Muscle of leg (tissue), 11 donors: ENCODE results near the gene POLR1B. TPM values are rescaled to one million over a fixed set of nuclear protein-coding genes. Genes with fewer than 3 reads are reported as not detected.

Source experiments
- DNase-seq: peaks from one replicate; pipeline ENCODE4 v3.0.0; 2013
- H3K27ac ChIP-seq: one replicate; pipeline ENCODE4 v1.5.1; 2013; ENCODE audit warnings: mild to moderate bottlenecking, low read length, control low read depth
- H3K27me3 ChIP-seq: one replicate; pipeline ENCODE4 v1.6.1; 2013; ENCODE audit warnings: low read length; ENCODE audit not compliant: control insufficient read depth, insufficient read depth
- H3K36me3 ChIP-seq: one replicate; pipeline ENCODE4 v1.6.1; 2013; ENCODE audit warnings: low read length; ENCODE audit not compliant: control insufficient read depth, insufficient read depth
- H3K4me1 ChIP-seq: one replicate; pipeline ENCODE4 v1.6.1; 2013; ENCODE audit warnings: low read length; ENCODE audit not compliant: control insufficient read depth, insufficient read depth
- H3K4me3 ChIP-seq: one replicate; pipeline ENCODE4 v1.5.1; 2013; ENCODE audit warnings: low read length, control low read depth
- H3K9me3 ChIP-seq: replicated peaks from 2 replicates; pipeline ENCODE4 v1.6.1; 2013; ENCODE audit warnings: low read depth, low read length; ENCODE audit not compliant: control insufficient read depth
- WGBS: methylation state at CpG from one replicate; pipeline ENCODE4 v1.1.5; 2013; ENCODE audit warnings: missing lambda C conversion rate; ENCODE audit not compliant: insufficient coverage; 5-methylcytosine and 5-hydroxymethylcytosine counted together
- polyA plus RNA-seq, 8 donors: library from polyadenylated mRNA; unstranded; fragments of 120-200 nt; gene quantifications; one replicate each; pipeline versions ENCODE4 v1.2.1 to v1.2.3, GENCODE V29; 2013; ENCODE audit warnings: inconsistent platforms in 1 of 8, low replicate concordance in 1 of 8; ENCODE audit not compliant: insufficient read length in 8 of 8, insufficient read depth in 1 of 8
- total RNA-seq: library from RNA; stranded (reverse); fragments of 120-200 nt; gene quantifications from one replicate; pipeline ENCODE4 v1.2.4, GENCODE V29; 2013

The POLR1B gene
- total and polyA plus RNA-seq, 9 donors, result 10.8 to 18.7 (median 13.6) TPM

DNA sequence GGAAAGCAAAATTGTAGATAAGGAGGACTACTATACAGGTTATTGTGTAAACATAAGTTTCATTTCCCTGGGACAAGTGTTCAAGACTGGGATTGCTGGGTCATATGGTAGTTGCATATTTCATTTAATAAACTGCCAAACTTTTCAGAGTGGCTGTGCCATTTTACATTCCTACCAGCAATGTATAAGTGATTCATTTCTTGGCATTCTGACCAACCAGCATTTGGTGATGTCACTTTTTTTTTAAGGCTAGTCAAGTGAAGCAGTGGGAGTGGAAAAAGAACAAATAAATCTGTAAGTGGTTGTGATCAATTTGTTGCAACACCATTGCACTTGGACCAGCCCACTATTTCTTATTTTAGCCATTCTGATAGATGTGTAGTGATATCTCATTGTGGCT, 37.0 kb downstream of the POLR1B start:
- no peak overlapping the region for H3K27ac ChIP-seq
- no peaks in the 10 kb centered on the region for H3K9me3 ChIP-seq
- H3K4me1 ChIP-seq, result peaks cover 6% of the 10 kb centered on the region
- H3K27me3 ChIP-seq, result no peaks in the 10 kb centered on the region
- no peak overlapping the region for H3K4me3 ChIP-seq
- peaks cover 15% of the 10 kb centered on the region for H3K36me3 ChIP-seq
- DNase-seq, result peak; percentile 66

DNA sequence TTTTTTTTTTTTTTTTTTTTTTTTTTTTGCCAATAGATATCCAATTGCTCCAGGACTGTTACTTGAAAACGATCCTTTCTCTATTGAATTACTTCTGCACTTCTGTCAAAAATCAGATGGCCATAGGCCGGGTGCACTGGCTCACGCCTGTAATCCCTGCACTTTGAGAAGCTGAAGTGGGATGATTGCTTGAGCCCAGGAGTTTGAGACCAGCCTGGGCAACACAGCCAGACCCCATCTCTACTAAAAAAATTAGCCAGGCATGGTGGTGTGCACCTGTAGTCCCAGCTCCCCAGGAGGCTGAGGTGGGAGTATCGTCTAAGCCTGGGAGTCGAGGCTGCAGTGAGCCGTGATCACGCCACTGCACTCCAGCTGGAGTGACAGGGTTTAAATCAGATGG, 37.8 kb downstream of the POLR1B start:
- H3K27ac ChIP-seq, result no peak overlapping the region
- H3K36me3 ChIP-seq, result peaks cover 9% of the 10 kb centered on the region
- no peaks in the 10 kb centered on the region for H3K27me3 ChIP-seq
- H3K4me1 ChIP-seq, result peaks cover 10% of the 10 kb centered on the region
- no peak for DNase-seq
- H3K9me3 ChIP-seq, result no peaks in the 10 kb centered on the region
- H3K4me3 ChIP-seq, result no peak overlapping the region
- WGBS, result no CpG with 5 or more reads among the region's 7 CpGs

DNA sequence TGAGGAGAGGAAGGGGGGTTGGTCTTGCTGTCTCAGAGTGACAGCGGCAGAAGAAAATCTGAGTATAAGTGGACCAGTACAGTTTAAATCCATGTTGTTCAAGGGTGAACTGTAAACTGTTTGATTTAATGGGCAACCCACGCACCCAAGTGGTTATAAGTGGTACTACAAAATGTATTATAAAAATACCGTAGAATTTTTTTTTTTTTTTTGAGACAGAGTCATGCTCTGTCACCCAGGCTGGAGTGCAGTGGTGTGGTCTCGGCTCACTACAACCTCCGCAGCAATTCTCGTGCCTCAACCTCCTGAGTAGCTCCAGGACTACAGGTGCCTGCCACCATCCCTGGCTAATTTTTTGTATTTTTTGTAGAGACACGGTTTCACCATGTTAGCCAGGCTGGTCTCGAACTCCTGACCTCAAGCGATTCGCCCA, 40.1 kb downstream of the POLR1B start:
- H3K27ac ChIP-seq, result no peak overlapping the region
- no peaks in the 10 kb centered on the region for H3K9me3 ChIP-seq
- H3K4me1 ChIP-seq, result peaks cover 31% of the 10 kb centered on the region
- WGBS, result 67% methylated on average over 7 of the region's 10 CpGs
- DNase-seq, result peak; percentile 79
- no peak overlapping the region for H3K4me3 ChIP-seq
- H3K36me3 ChIP-seq, result peaks cover 15% of the 10 kb centered on the region
- no peaks in the 10 kb centered on the region for H3K27me3 ChIP-seq

DNA sequence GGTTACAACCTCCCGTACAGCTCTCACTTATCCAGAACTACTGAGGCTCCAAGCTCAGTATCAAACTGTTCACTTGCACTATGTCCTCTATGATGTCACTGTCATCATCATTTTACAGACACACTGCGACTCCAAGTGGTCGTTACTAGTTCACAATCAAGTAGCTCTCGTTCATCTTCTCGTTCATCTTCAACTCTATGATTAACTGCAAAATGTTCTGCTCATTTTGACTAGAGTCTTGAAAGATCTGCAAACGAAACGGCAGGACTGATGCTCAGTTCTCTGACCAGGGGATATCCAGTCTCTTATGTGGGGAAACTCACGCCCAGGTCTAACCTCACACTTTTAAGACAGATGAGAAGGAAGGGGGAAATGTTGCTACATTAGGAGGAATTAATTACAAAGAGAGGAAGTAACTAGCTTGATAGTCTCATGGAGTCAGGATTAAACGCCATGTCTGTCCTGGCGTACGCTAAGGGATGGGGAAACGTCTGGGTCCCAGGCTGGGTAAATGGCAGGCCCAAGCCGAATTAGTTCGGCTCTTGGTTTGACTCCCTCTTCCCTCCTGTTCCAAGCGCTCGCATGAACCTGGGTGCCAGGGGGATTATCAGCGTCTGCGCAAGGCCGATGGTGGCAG, 41.4 kb downstream of the POLR1B start:
- H3K27ac ChIP-seq, result peak overlapping the region; percentile 99
- DNase-seq, result peak; percentile 28
- H3K4me1 ChIP-seq, result peaks cover 41% of the 10 kb centered on the region
- WGBS, result 28% methylated on average over 12 of the region's 19 CpGs
- no peaks in the 10 kb centered on the region for H3K9me3 ChIP-seq
- H3K36me3 ChIP-seq, result peaks cover 20% of the 10 kb centered on the region
- H3K27me3 ChIP-seq, result no peaks in the 10 kb centered on the region
- H3K4me3 ChIP-seq, result peak overlapping the region; percentile 81

DNA sequence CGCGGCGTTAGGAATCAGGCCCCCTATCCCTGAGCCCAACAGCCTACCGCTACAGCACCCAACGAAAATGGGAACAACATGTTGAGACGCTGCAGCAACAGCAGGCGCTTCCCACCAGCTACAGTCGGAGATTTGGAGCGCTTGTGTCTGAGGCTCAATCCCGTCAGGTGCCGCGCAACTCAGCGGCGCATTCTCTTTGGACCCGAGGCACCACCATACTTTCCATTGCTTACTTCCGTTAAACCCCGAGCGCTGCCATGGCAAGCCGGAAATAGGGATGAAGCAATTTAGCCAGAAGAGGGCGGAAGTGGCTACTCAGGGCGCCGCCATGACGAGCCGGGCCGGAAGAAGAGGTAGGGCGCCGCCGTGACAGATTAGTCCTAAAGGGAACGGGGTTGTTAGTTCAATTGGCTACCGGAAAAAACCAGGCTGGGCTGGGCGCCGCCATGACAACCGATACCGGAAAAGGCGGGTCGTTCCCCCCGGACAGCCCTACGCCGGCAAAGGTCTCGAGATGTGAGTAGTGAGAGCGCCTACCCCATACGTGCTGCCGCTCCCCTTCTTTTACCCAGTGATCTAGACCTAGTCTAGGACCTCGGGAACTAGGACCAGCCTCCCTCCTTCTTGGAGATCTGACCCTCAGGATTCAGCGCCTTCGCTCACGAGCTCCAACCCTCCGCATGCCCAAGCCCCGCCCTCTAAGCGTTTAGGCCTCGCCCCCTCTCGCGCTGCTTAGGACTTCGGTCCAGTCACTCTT, 42.0 kb downstream of the POLR1B start, which contains the start of gene CHCHD5:
Gene CHCHD5 (plus strand): TSS at position 476 of the 757 bp plus-strand sequence. CDS start 39 bp downstream, at position 515.
- WGBS, result under 1% methylated on average over 52 of the region's 54 CpGs
- Histone ChIP-seq H3K4me1 (peaks cover 46% of the 10 kb centered on the region), H3K9me3 (no peaks in the 10 kb centered on the region), H3K36me3 (peaks cover 25% of the 10 kb centered on the region), H3K4me3 (peak within 1 kb of the TSS; percentile 81), H3K27ac (peak within 1 kb of the TSS; percentile 99), H3K27me3 (no peaks in the 10 kb centered on the region)
- DNase-seq, result peak; percentile 99

DNA sequence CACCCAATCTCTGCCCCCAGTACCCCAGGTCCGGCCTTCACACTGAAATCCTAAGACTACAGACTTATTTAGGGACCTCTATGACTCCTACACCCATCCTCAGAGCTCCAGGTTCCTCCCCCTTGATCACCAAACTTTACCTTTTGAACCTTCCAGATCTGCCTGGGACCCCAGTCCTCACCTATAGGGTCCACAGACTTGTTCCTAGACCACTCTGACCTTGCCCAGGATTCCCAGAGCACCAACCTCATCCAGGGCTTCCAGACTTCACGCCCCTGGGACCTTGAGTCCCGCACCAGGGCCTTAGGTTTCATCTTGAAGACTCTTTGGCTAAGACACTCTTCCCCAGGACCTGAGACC, 42.6 kb downstream of the POLR1B start:
- 63% methylated on average over 3 of the region's 3 CpGs for WGBS
- H3K27ac ChIP-seq, result peak overlapping the region; percentile 99
- H3K36me3 ChIP-seq, result peaks cover 28% of the 10 kb centered on the region
- H3K27me3 ChIP-seq, result no peaks in the 10 kb centered on the region
- H3K4me1 ChIP-seq, result peaks cover 49% of the 10 kb centered on the region
- peak overlapping the region; percentile 81 for H3K4me3 ChIP-seq
- H3K9me3 ChIP-seq, result no peaks in the 10 kb centered on the region
- no peak for DNase-seq

DNA sequence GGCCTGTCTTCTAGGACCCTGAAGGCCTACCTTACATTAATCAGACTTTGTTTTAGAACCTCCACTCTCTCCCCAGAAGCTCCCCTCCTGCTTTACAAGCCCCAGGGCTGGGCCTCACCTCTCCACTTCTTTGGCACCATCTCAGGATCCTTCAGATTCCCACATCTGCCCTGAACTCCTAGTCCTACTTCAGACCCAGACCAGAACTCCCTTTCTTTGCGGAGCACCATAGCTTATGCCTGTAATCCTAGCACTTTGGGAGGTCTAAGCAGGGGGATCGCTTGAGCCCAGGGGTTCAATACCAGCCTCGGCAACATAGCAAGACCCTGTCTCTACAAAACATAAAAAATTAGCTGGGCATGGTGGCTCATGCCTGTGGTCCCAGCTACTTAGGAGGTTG, 43.1 kb downstream of the POLR1B start:
- H3K36me3 ChIP-seq, result peaks cover 28% of the 10 kb centered on the region
- H3K27ac ChIP-seq, result peak overlapping the region; percentile 99
- H3K9me3 ChIP-seq, result no peaks in the 10 kb centered on the region
- no peak for DNase-seq
- peak overlapping the region; percentile 81 for H3K4me3 ChIP-seq
- no peaks in the 10 kb centered on the region for H3K27me3 ChIP-seq
- WGBS, result 100% methylated on average over 1 of the region's 3 CpGs
- H3K4me1 ChIP-seq, result peaks cover 49% of the 10 kb centered on the region

DNA sequence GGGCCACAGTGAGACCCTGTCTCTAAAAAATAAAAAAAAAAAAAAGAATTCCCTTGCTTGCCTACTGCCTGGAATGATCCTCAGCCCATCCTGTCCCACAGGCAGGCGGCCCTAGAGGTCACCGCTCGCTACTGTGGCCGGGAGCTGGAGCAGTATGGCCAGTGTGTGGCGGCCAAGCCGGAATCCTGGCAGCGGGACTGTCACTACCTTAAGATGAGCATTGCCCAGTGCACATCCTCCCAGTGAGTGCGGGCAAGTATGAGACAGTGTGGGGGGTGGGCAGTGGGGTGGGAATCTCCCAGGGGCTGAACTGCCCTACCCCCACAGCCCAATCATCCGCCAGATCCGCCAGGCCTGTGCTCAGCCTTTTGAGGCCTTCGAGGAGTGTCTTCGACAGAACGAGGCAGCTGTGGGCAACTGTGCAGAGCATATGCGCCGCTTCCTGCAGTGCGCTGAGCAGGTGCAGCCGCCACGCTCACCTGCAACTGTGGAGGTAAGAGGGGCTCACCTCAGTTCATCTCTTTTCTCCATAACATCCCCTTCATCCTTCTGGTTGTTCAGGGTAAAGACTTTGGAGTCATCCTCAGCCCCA, 43.7 kb downstream of the POLR1B start:
- peaks cover 53% of the 10 kb centered on the region for H3K4me1 ChIP-seq
- WGBS, result 97% methylated on average over 12 of the region's 18 CpGs
- no peak overlapping the region for H3K27ac ChIP-seq
- no peak overlapping the region for H3K4me3 ChIP-seq
- DNase-seq, result no peak
- H3K36me3 ChIP-seq, result peaks cover 28% of the 10 kb centered on the region
- H3K27me3 ChIP-seq, result no peaks in the 10 kb centered on the region
- H3K9me3 ChIP-seq, result no peaks in the 10 kb centered on the region

DNA sequence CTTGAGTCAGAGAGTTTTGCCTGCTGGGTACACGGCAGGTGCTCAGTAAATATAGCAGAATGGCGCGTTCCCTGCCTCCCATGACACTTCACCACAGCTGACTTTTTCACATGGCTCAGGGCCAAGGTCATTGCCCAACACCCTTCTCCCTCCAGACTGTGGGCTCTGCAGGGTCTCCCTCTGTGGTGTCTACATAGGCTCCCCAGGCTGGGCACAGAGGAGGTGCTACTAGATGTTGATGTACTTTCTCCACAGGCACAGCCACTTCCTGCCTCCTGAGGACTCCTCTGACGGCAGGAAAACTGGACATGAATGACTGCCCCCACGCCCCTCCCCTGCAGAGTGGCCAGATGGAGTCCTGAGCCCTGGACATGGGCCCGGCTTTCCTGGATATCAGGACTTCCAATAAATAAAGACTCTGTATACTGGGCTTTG, 46.4 kb downstream of the POLR1B start:
- 91% methylated on average over 3 of the region's 6 CpGs for WGBS
- Histone ChIP-seq H3K27me3 (no peaks in the 10 kb centered on the region), H3K27ac (peak overlapping the region; percentile 71), H3K4me1 (peaks cover 50% of the 10 kb centered on the region), H3K9me3 (no peaks in the 10 kb centered on the region), H3K36me3 (peaks cover 28% of the 10 kb centered on the region), H3K4me3 (no peak overlapping the region)
- peak; percentile 75 for DNase-seq

DNA sequence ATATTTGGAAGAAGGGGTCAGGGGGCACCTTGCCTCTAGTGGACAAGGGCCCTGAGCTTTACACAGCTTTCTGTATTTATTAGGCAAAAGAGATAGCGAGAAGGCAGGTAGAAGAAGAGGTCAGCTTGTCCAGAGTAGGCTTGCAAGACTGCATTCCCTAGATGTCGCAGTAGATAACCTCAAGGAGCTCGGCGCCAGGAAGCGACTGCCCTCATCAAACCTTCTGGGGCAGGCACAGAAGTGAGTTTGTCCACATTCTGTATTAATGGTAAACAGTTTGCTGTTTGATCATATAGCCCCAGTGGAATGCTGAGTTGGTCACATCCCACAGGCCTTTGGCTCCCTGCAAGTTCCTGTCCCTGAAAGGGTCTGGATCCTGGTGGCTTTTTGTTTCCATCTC, 49.1 kb downstream of the POLR1B start:
- 90% methylated on average over 4 of the region's 5 CpGs for WGBS
- Histone ChIP-seq H3K36me3 (peaks cover 21% of the 10 kb centered on the region), H3K4me3 (no peak overlapping the region), H3K27ac (no peak overlapping the region), H3K27me3 (no peaks in the 10 kb centered on the region), H3K9me3 (no peaks in the 10 kb centered on the region), H3K4me1 (peaks cover 32% of the 10 kb centered on the region)
- no peak for DNase-seq
